ENCODE results near the gene CMC2. TPM values are rescaled to one million over a fixed set of nuclear protein-coding genes. Genes with fewer than 3 reads are reported as not detected.
A peak's percentile ranks its signal among the peaks of the same experiment; 100 is the strongest.

Gene CMC2
- total and polyA plus RNA-seq, 2 of the 13 experiments (the other 11 are each of a cell fraction or from before 2014, with no cell fraction given) = 116 to 129 TPM

DNA sequence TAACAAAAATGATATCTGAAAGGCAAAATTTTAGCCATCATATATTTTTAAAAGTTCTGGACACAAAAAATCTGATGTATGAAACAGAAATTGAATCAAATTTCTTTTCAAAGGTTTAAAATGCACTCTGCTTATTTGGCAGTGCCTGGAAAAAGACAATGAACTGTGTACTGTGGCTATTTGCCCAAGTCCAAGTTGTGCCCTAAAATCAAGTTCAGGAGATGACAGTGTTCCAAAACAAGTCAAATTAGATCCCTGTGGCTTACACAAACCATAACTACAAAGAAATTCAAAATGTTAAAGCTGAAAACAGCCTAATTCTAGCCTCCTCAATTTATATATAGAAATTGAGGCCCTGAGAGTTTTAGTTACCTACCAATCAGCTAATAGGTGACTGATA lies 25.6 kb downstream of the CMC2 start:
- peak; percentile 15 for FAIRE-seq
- Histone ChIP-seq H3K9me3 (ENCODE audit: low read length) (no peaks in the 10 kb centered on the region), H2AFZ (ENCODE audit: low read length) (no peak overlapping the region), H3K9ac (ENCODE audit: insufficient read depth, low read depth, low read length) (no peak overlapping the region), H3K27ac (ENCODE audit: extremely low read length, insufficient read depth, low read length) (no peak overlapping the region), H4K20me1 (ENCODE audit: insufficient read depth, low read length) (no peaks in the 10 kb centered on the region), H3K4me2 (ENCODE audit: low read depth, low read length) (0 out of 2 replicates have a peak overlapping the region, but pooled peaks have one; percentile 5), H3K27me3 (ENCODE audit: control insufficient read depth in 1 of 2, insufficient read depth in 2 of 2, low read length in 2 of 2) (no peaks in the 10 kb centered on the region), H3K4me3 (replicated peaks in 1 of 3; ENCODE audit: insufficient read depth in 1 of 3, low read depth in 2 of 3, low read length in 3 of 3) (no peak overlapping the region), H3K4me1 (ENCODE audit: insufficient read depth, low read length) (peaks cover 31% of the 10 kb centered on the region), H3K36me3 (replicated peaks in 1 of 2; ENCODE audit: control insufficient read depth in 1 of 2, insufficient read depth in 2 of 2, low read length in 2 of 2) (peaks cover 3 to 20% of the 10 kb centered on the region in 2 experiments; a peak in 4 of 5 replicates), H3K79me2 (ENCODE audit: insufficient read depth, low read length) (peaks cover 27% of the 10 kb centered on the region)
- DNase-seq (ENCODE audit: low spot score) = no peak
- intact Hi-C loops (cut with micrococcal nuclease; ENCODE audit: unreplicated experiment) (no loop called here), in situ Hi-C loops (cut with HindIII; ENCODE audit: extremely low pct_ligation_motif_present, low pct_unique_long_range_greater_than_20kb) (no loop called here)
- no TSS peak for BruUV-seq (replicated peaks)
- ATAC-seq = peak; percentile 62; the same call in 1 of the 3 replicates
- CTCF ChIA-PET (ENCODE audit: low intra/inter-chr PET ratio, low total read pairs) = no interaction called here
- POLR2A ChIA-PET = no interaction called here
- TF ChIP-seq ZNF547 (CRISPR knock-in tag; IDR thresholded peaks at IDR 0.05) (no peak), ZNF274 (CRISPR knock-in tag; IDR thresholded peaks at IDR 0.05) (no peak), GATAD2A (CRISPR knock-in tag; IDR thresholded peaks at IDR 0.05) (0 out of 2 replicates have a peak, but pooled peaks have one; percentile 24), ZNF260 (CRISPR knock-in tag; IDR thresholded peaks at IDR 0.05; ENCODE audit: borderline replicate concordance, low read depth) (no peak), AHDC1 (CRISPR knock-in tag; IDR thresholded peaks at IDR 0.05; ENCODE audit: borderline replicate concordance) (no peak), SKI (IDR thresholded peaks at IDR 0.05; ENCODE audit: partially characterized antibody) (peak; percentile 25), PAX8 (CRISPR knock-in tag; IDR thresholded peaks at IDR 0.05; ENCODE audit: borderline replicate concordance) (no peak), ZNF30 (CRISPR knock-in tag; IDR thresholded peaks at IDR 0.05) (no peak), HOXA7 (CRISPR knock-in tag; IDR thresholded peaks at IDR 0.05) (no peak), ZNF549 (CRISPR knock-in tag; IDR thresholded peaks at IDR 0.05) (no peak), CEBPB (IDR thresholded peaks at IDR 0.05; ENCODE audit: borderline replicate concordance, low read depth, low read length) (no peak), BCL6 (CRISPR knock-in tag; IDR thresholded peaks at IDR 0.05) (peak; percentile 21; the same call in 1 of the 2 replicates), SOX6 (IDR thresholded peaks at IDR 0.05) (no peak), SOX6 (CRISPR knock-in tag; IDR thresholded peaks at IDR 0.05) (peak; percentile 20; the same call in 1 of the 2 replicates), PATZ1 (CRISPR knock-in tag; IDR thresholded peaks at IDR 0.05) (no peak), ZNF24 (IDR thresholded peaks at IDR 0.05) (no peak), HNF4A (CRISPR knock-in tag; IDR thresholded peaks at IDR 0.05) (peak; percentile 58)
